ENCODE data around the gene MASP2.
A peak's percentile ranks its signal among the peaks of the same experiment; 100 is the strongest.

The MASP2 gene

DNA sequence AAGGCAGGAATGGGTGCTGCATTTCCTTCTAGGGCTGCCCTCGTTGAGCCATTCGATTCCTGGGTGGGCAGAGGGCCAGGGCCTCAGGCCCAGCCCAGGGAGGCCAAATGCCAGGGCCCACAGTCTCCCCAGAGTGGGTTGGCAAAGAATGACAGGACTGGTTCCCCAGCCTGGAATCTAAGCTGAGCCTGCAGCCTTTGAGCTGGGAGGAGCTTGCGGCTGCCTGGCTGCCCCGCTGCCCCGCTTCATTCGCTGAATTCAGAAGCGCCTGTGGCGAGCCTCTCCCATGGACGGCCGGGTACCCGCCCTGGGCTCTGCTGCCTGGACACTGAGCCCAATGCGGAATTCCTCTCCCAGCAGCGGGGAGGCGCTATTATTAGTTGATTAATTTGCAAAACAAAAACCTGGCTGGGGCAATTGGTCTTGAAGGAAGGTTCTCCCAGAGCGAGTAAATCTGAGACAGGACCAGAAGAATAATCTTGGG is 66.9 kb downstream of the MASP2 start:
- H3K4me1 ChIP-seq (ENCODE audit: control insufficient read depth, insufficient read depth, low read length) = peaks cover 21% of the 10 kb centered on the region

DNA sequence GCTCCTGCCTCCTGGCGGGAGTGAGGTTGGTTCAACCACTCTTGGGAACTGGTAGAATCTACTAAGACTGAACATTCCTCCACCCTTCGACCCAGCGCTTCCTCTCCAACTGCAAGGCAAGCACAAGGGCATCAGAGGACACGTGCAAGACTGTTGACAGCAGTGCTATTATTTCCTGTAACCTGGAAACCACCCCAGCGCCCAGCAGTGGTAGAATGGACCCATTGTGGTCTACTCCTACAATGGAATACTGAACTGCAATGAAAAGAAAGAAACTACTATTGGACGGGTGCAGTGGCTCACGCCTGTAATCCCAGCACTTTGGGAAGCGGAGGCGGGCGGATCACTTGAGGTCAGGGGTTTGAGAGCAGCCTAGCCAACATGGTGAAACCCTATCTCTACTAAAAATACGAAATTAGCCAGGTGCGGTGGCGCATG is 67.5 kb downstream of the MASP2 start:
- Histone ChIP-seq H3K27me3 (ENCODE audit: control insufficient read depth, insufficient read depth, low read length) (peaks cover 22% of the 10 kb centered on the region), H3K9me3 (replicated peaks; ENCODE audit: low read length) (no peaks in the 10 kb centered on the region), H3K36me3 (ENCODE audit: insufficient read depth, low read length) (no peaks in the 10 kb centered on the region), H3K4me2 (ENCODE audit: low read length) (peak overlapping the region; percentile 77), H3K9ac (ENCODE audit: low read depth, low read length) (no peak overlapping the region), H3K4me3 (ENCODE audit: low read length) (no peak overlapping the region), H3K4me1 (ENCODE audit: control insufficient read depth, insufficient read depth, low read length) (peaks cover 21% of the 10 kb centered on the region)

More for the DNA sequence above, 66.9 kb downstream of the MASP2 start:
- H3K4me3 ChIP-seq (ENCODE audit: low read length) = peak overlapping the region; percentile 49
- peak overlapping the region; percentile 32 for H3K9ac ChIP-seq (ENCODE audit: low read depth, low read length)
- H3K27me3 ChIP-seq (ENCODE audit: control insufficient read depth, insufficient read depth, low read length) = peaks cover 21% of the 10 kb centered on the region
- H3K36me3 ChIP-seq (ENCODE audit: insufficient read depth, low read length) = no peaks in the 10 kb centered on the region
- no peaks in the 10 kb centered on the region for H3K9me3 ChIP-seq (replicated peaks; ENCODE audit: low read length)
- H3K4me2 ChIP-seq (ENCODE audit: low read length) = peak overlapping the region; percentile 77

DNA sequence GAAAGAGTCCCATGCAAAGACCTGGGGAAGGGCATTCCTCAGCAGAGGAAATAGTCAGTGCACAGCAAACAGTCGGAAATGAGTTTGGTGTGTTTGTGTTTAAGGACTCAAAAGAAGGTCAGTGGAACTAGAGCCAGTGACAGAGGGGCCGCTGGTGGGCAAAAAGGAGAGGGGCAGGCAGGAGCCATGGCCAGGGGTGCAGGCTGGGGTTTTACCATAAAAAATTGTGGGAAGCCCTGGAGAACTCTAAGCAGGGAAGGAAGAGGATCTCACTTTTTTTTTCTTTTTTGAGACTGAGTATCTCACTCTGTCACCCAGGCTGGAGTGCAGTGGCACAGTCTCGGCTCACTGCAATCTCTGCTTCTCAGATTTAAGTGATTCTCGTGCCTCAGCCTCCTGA is 68.3 kb downstream of the MASP2 start:
- Histone ChIP-seq H3K27me3 (ENCODE audit: control insufficient read depth, insufficient read depth, low read length) (peaks cover 26% of the 10 kb centered on the region), H3K4me1 (ENCODE audit: control insufficient read depth, insufficient read depth, low read length) (peaks cover 29% of the 10 kb centered on the region), H3K9ac (ENCODE audit: low read depth, low read length) (no peak overlapping the region), H3K4me2 (ENCODE audit: low read length) (no peak overlapping the region), H3K4me3 (ENCODE audit: low read length) (no peak overlapping the region), H3K36me3 (ENCODE audit: insufficient read depth, low read length) (no peaks in the 10 kb centered on the region), H3K9me3 (replicated peaks; ENCODE audit: low read length) (no peaks in the 10 kb centered on the region)
